Lower leg skin (tissue), 3 donors: ENCODE results near the gene NDUFB10.

ENCODE experiments used
- POLR2A ChIP-seq, 2 donors: fragments of 450-650 bp; IDR thresholded peaks; one replicate each; pipeline ENCODE4 v1.6.1; 2016 to 2017; ENCODE audit warnings: antibody characterized with exemption in 2 of 2, mild to moderate bottlenecking in 1 of 2, moderate library complexity in 1 of 2
- TF ChIP-seq, protein P1 (sequence below), 3 donors: fragments of 450-650 bp; IDR thresholded peaks; one replicate each; pipeline ENCODE4 v1.5.1; 2016; ENCODE audit warnings: antibody characterized with exemption in 3 of 3, mild to moderate bottlenecking in 3 of 3, moderate library complexity in 2 of 3

DNA sequence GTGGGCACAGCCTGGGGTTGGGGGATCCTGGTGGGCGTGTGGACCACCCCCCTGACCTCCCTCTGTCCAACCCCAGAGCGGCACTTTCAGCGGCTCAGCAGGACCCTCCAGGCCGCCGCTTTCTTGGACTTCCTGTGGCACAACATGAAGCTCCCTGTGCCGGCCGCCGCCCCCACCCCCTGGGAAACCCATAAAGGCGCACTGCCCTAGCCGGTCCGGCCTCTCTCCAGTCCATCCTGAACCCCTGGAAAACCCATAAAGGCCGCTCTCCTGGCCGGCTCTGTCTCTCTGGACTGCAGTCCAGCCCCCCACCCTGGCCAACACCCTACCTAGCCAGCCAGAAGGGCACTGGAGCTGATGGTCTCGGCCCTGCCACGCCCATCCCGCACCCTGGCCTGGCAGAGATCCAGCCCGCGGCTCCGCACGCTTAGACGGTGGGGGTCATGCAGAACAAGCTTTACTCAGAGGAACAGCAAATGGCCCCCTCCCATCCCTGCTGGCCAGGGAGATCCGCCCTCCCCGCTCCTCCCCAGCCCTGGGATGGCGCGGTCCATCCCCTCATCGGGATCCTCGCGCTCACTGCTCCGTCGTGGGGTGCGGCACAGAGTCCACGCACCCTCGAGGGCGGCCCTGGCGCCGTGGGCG is 19.3 kb downstream of the NDUFB10 start:
- TF ChIP-seq, protein P1, sequence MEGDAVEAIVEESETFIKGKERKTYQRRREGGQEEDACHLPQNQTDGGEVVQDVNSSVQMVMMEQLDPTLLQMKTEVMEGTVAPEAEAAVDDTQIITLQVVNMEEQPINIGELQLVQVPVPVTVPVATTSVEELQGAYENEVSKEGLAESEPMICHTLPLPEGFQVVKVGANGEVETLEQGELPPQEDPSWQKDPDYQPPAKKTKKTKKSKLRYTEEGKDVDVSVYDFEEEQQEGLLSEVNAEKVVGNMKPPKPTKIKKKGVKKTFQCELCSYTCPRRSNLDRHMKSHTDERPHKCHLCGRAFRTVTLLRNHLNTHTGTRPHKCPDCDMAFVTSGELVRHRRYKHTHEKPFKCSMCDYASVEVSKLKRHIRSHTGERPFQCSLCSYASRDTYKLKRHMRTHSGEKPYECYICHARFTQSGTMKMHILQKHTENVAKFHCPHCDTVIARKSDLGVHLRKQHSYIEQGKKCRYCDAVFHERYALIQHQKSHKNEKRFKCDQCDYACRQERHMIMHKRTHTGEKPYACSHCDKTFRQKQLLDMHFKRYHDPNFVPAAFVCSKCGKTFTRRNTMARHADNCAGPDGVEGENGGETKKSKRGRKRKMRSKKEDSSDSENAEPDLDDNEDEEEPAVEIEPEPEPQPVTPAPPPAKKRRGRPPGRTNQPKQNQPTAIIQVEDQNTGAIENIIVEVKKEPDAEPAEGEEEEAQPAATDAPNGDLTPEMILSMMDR (IDR thresholded peaks at IDR 0.05), result no peak
- no peak for TF ChIP-seq POLR2A (IDR thresholded peaks at IDR 0.05)
